Measurements from ENCODE around the gene OS9.
A peak's percentile ranks its signal among the peaks of the same experiment; 100 is the strongest.
"Not testable (repeated sequence)": the region's sequence is repeated elsewhere in the genome, so short reads cannot be mapped to it uniquely, and the experiment has no call there.

Gene OS9, protein sequence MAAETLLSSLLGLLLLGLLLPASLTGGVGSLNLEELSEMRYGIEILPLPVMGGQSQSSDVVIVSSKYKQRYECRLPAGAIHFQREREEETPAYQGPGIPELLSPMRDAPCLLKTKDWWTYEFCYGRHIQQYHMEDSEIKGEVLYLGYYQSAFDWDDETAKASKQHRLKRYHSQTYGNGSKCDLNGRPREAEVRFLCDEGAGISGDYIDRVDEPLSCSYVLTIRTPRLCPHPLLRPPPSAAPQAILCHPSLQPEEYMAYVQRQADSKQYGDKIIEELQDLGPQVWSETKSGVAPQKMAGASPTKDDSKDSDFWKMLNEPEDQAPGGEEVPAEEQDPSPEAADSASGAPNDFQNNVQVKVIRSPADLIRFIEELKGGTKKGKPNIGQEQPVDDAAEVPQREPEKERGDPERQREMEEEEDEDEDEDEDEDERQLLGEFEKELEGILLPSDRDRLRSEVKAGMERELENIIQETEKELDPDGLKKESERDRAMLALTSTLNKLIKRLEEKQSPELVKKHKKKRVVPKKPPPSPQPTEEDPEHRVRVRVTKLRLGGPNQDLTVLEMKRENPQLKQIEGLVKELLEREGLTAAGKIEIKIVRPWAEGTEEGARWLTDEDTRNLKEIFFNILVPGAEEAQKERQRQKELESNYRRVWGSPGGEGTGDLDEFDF

DNA sequence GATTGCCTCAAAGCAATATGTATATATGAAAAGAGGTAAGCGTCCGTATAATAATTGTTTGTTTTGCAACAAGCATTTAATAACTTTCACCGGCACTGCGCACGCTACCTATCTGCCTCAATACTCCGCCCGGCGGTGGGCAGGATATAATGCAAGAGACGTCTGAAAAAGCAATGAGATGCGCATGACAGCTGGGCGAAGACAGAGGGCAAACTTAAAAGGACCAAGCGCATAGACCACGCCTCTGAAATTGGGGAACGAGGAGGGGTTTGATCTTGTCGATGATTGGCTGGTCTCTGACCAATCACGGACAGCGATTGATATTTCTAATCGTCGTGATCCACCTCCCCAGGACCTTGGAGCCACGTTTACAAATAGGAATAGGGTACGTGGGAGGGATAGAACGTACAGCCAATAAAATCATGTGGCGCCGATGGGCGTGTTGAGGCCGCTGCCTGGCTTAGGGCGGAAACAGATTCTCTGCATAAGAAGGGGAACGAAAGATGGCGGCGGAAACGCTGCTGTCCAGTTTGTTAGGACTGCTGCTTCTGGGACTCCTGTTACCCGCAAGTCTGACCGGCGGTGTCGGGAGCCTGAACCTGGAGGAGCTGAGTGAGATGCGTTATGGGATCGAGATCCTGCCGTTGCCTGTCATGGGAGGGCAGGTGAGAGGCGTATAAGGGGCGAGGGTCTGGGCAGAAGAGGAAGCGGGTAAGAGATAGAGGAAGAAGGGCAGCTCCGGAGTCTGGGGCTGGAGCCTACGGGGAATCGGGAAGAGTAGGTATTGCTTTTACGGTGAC lies at the start of gene OS9:
OS9 (plus strand) TSS at position 474 of the 800 bp plus-strand sequence; CDS start at position 504, 30 bp downstream.
- in situ Hi-C loops (cut with MboI; ENCODE audit: low pct_unique_long_range_greater_than_20kb, low sequenced_read_pairs, unreplicated experiment), result no loop called here
- DNase-seq (ENCODE audit: low spot score), result peak; percentile 93
- TF ChIP-seq, protein P1, sequence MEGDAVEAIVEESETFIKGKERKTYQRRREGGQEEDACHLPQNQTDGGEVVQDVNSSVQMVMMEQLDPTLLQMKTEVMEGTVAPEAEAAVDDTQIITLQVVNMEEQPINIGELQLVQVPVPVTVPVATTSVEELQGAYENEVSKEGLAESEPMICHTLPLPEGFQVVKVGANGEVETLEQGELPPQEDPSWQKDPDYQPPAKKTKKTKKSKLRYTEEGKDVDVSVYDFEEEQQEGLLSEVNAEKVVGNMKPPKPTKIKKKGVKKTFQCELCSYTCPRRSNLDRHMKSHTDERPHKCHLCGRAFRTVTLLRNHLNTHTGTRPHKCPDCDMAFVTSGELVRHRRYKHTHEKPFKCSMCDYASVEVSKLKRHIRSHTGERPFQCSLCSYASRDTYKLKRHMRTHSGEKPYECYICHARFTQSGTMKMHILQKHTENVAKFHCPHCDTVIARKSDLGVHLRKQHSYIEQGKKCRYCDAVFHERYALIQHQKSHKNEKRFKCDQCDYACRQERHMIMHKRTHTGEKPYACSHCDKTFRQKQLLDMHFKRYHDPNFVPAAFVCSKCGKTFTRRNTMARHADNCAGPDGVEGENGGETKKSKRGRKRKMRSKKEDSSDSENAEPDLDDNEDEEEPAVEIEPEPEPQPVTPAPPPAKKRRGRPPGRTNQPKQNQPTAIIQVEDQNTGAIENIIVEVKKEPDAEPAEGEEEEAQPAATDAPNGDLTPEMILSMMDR (IDR thresholded peaks at IDR 0.05; ENCODE audit: extremely low read depth, insufficient read depth, missing control alignments), result peak; percentile 71

DNA sequence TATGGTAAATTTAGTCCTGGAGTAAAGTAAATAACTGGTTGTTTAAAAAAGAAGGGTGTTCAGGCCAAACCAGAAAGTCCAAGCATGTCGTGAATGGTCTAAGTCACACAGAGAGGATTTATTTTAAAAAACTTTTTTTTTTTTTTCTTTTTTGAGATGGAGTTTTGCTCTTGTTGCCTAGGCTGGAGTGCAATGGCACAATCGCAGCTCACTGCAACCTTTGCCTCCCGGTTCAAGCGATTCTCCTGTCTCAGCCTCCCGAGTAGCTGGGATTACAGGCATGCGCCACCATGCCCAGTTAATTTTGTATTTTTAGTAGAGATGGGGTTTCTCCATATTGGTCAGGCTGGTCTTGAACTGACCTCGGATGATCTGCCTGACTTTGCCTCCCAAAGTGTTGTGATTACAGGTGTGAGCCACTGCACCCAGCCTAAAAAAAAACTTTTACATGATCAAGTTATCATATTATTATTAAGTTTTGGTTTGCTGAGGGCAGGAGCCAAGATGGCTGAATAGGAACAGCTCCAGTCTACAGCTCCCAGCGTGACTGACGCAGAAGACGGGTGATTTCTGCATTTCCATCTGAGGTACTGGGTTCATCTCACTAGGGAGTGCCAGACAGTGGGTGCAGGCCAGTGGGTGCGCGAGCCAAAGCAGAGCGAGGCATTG lies 47.8 kb upstream of the OS9 start:
- in situ Hi-C loops (cut with MboI; ENCODE audit: low pct_unique_long_range_greater_than_20kb, low sequenced_read_pairs, unreplicated experiment); DNase-seq (ENCODE audit: low spot score): not testable (repeated sequence)

DNA sequence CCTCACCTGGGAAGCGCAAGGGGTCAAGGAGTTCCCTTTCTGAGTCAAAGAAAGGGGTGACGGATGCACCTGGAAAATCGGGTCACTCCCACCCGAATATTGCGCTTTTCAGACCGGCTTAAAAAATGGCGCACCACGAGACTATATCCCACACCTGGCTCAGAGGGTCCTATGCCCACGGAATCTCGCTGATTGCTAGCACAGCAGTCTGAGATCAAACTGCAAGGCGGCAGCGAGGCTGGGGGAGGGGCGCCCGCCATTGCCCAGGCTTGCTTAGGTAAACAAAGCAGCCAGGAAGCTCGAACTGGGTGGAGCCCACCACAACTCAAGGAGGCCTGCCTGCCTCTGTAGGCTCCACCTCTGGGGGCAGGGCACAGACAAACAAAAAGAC lies 47.3 kb upstream of the OS9 start:
- DNase-seq (ENCODE audit: low spot score); in situ Hi-C loops (cut with MboI; ENCODE audit: low pct_unique_long_range_greater_than_20kb, low sequenced_read_pairs, unreplicated experiment): not testable (repeated sequence)

DNA sequence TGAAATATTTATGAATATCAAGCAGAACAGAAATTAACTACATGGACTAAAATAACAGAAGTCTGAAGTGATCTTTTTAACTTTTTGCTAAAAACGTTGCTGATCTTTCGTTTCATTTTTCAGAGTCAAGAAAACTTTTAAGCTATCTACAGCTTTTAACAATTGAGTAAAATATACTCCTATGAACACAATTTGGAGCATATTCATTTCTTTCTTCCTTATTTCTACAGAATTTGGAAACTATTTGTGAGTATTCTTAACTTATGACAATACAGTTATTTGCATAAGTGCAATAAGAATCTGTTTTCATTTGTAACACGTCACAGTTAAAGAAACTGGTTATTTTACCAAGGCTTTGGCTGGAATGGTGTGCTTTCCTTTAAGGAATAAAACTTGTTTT lies 39.9 kb upstream of the OS9 start:
- in situ Hi-C loops (cut with MboI; ENCODE audit: low pct_unique_long_range_greater_than_20kb, low sequenced_read_pairs, unreplicated experiment), result no loop called here
- TF ChIP-seq, protein P1 (IDR thresholded peaks at IDR 0.05; ENCODE audit: extremely low read depth, insufficient read depth, missing control alignments), result no peak

DNA sequence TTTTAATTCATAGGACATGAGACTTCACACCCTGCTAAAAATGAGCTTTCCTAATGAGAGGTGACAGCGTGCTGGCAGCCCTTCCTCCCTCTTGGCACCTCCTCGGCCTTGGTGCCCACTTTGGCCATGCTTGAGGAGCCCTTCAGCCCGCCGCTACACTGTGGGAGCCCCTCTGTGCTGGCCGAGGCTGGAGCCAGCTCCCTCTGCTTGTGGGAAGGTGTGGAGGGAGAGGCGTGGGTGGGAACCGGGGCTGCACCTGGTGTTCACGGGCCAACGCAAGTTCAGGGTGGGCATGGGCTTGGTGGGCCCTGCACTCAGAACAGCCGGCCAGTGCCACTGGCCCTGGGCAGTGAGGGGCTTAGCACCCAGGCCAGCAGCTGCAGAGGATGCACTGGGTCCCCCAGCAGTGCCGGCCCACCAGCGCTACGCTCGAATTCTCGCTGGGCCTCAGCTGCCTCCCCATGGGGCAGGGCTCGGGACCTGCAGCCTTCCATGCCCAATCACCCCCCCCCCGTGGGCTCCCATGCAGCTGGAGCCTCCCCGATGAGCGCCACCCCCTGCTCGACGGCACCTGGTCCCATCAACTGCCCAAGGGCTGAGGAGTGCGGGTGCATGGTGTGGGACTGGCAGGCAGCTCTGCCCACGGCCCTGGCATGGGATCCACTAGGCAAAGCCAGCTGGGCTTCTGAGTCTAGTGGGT lies 38.2 kb upstream of the OS9 start:
- TF ChIP-seq, protein P1 (IDR thresholded peaks at IDR 0.05; ENCODE audit: extremely low read depth, insufficient read depth, missing control alignments), result no peak
- in situ Hi-C loops (cut with MboI; ENCODE audit: low pct_unique_long_range_greater_than_20kb, low sequenced_read_pairs, unreplicated experiment), result no loop called here
- DNase-seq (ENCODE audit: low spot score), result no peak

More for the DNA sequence above, 39.9 kb upstream of the OS9 start:
- DNase-seq (ENCODE audit: low spot score), result no peak

DNA sequence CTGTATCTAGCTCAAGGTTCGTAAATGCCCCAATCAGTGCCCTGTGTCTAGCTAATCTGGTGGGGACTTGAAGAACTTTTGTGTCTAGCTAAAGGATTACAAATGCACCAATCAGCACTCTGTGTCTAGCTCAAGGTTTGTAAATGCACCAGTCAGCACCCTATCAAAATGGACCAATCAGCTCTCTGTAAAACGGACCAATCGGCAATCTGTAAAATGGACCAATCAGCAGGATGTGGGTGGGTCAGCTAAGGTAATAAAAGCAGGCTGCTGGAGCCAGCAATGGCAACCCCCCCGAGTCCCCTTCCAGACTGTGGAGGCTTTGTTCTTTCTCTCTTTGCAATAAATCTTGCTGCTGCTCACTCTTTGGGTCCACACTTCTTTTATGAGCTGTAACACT lies 37.5 kb upstream of the OS9 start:
- in situ Hi-C loops (cut with MboI; ENCODE audit: low pct_unique_long_range_greater_than_20kb, low sequenced_read_pairs, unreplicated experiment); DNase-seq (ENCODE audit: low spot score): not testable (repeated sequence)

DNA sequence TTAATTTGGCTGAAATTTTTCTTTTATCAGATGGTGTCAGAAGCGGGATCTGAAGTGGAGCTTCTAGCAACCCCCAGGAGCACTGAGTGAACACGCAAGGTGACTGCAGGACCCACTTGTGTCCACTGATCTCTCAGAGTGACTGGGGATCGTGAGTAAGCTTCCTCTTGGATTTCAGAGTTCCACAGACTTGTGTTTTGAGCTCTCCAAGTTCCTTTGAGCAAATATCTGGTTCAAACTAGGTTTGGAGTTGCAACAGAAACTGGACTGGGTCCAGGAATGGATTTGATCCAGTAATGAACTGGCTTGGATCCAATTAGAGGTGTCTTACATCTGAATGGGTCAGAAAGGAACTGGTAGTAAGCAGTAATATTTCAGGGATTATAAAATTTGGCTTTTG lies 36.2 kb upstream of the OS9 start:
- in situ Hi-C loops (cut with MboI; ENCODE audit: low pct_unique_long_range_greater_than_20kb, low sequenced_read_pairs, unreplicated experiment), result no loop called here
- TF ChIP-seq, protein P1 (IDR thresholded peaks at IDR 0.05; ENCODE audit: extremely low read depth, insufficient read depth, missing control alignments), result no peak
- DNase-seq (ENCODE audit: low spot score), result no peak
